ENCODE results near the gene SYNGR1. TPM values are rescaled to one million over a fixed set of nuclear protein-coding genes. Genes with fewer than 3 reads are reported as not detected.
A peak's percentile ranks its signal among the peaks of the same experiment; 100 is the strongest.

SYNGR1 gene
- polyA plus RNA-seq, 2 of the 4 experiments (the other 2 are of a cell fraction) = 6.7 to 14.5 TPM

DNA sequence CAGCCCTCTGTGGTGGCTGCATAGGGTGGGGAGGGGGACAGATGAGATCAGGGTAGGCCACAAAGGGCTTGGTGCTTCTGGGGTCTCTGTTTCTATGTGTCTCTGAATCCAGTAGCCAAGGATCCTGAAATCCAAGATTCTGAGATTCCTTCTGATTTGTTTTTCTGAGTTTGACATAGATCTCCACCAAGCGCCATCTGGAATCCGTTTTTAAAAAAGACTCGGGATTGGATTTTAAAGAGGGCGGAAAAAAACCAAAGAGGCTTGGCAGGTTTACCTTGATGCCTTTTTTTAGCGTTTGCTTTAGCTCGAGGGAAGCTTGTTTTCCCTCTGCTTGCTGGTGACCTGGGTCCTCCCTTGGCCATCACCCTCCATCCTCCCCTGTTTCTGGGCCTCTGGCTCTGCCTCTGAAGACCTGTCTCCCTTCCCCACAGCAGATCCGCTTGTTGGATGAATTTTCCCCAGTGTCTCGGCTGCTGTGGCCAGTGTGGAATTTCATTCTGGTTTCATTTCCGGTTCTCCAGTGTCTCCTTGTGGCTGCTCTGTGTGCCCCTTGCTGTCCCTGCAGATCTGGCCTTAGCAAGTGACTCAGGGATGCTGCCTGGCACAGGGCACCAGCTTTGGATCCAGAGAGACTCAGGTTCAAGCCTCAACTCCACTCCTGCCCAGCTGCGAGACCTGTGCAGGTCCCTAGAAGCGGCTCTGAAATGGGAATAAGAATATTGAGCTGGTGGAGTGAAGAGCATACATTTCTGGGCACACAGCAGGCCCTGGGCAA lies 15.1 kb downstream of the SYNGR1 start:
- Histone ChIP-seq H3K27ac (no peak overlapping the region), H3K4me1 (no peaks in the 10 kb centered on the region), H3K9me3 (no peaks in the 10 kb centered on the region), H3K4me2 (no peak overlapping the region), H3K4me3 (no peak overlapping the region)
- ATAC-seq (0 out of 6 replicates have a peak, but pooled peaks of 1 of the 2 experiments have one; percentile 25), DNase-seq (ENCODE audit: low read depth in 1 of 2, low spot score in 1 of 2) (no peak), FAIRE-seq (no peak)
- CTCF ChIA-PET = interaction anchor here (0.6 to 1.5 kb wide), 4 partner anchors 9 to 50 kb away, joined by 3 to 6 read pairs (median 3); no protein-coding TSS in a partner anchor
- TF ChIP-seq NFE2L2 (conservative IDR thresholded peaks at IDR 0.05; ENCODE audit: low read length) (no peak), EHMT2 (IDR thresholded peaks at IDR 0.05; ENCODE audit: low read depth) (no peak), RARB (CRISPR knock-in tag; IDR thresholded peaks at IDR 0.05) (no peak), HOXA7 (CRISPR knock-in tag; IDR thresholded peaks at IDR 0.05) (no peak), EHF (CRISPR knock-in tag; IDR thresholded peaks at IDR 0.05) (no peak), ZSCAN20 (CRISPR knock-in tag; IDR thresholded peaks at IDR 0.05) (no peak), PHF8 (IDR thresholded peaks at IDR 0.05; ENCODE audit: borderline replicate concordance, low read depth) (no peak), MAFK (IDR thresholded peaks at IDR 0.05; ENCODE audit: partially characterized antibody) (no peak), RCOR1 (IDR thresholded peaks at IDR 0.05; ENCODE audit: low read depth, low read length) (no peak), CBX8 (IDR thresholded peaks at IDR 0.05) (no peak), SMC3 (IDR thresholded peaks at IDR 0.05) (no peak), HES2 (IDR thresholded peaks at IDR 0.05) (no peak)
- TF ChIP-seq, protein P1, sequence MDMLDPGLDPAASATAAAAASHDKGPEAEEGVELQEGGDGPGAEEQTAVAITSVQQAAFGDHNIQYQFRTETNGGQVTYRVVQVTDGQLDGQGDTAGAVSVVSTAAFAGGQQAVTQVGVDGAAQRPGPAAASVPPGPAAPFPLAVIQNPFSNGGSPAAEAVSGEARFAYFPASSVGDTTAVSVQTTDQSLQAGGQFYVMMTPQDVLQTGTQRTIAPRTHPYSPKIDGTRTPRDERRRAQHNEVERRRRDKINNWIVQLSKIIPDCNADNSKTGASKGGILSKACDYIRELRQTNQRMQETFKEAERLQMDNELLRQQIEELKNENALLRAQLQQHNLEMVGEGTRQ (IDR thresholded peaks at IDR 0.05) = no peak
- POLR2A ChIA-PET = no interaction called here
- 84% methylated on average over 11 of the region's 11 CpGs for WGBS (ENCODE audit: missing lambda C conversion rate)

DNA sequence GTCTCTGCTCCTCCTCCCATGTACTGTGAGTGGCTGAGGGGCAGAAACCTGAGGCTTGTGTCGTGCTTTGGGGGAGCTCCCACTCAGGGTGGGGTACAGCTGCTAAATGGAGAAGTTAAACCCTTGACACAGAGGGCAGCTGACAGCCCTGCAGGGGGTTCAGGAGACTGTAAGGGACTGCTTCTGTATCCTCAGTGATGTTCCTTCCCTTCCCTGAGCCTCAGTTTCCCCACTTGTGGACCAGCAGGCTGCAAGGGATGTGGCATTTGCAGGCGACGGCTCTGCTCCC lies 15.6 kb downstream of the SYNGR1 start:
- no peak for FAIRE-seq
- POLR2A ChIA-PET = no interaction called here
- Histone ChIP-seq H3K27ac (no peak overlapping the region), H3K4me3 (no peak overlapping the region), H3K4me1 (no peaks in the 10 kb centered on the region), H3K4me2 (no peak overlapping the region), H3K9me3 (no peaks in the 10 kb centered on the region)
- DNase-seq (ENCODE audit: low read depth in 1 of 2, low spot score in 1 of 2) = no peak
- TF ChIP-seq, protein P2, sequence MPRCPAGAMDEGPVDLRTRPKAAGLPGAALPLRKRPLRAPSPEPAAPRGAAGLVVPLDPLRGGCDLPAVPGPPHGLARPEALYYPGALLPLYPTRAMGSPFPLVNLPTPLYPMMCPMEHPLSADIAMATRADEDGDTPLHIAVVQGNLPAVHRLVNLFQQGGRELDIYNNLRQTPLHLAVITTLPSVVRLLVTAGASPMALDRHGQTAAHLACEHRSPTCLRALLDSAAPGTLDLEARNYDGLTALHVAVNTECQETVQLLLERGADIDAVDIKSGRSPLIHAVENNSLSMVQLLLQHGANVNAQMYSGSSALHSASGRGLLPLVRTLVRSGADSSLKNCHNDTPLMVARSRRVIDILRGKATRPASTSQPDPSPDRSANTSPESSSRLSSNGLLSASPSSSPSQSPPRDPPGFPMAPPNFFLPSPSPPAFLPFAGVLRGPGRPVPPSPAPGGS (IDR thresholded peaks at IDR 0.05) = no peak
- TF ChIP-seq ESRRA (IDR thresholded peaks at IDR 0.05; ENCODE audit: borderline replicate concordance, low read length) (no peak), KDM5A (IDR thresholded peaks at IDR 0.05) (no peak), EHMT2 (IDR thresholded peaks at IDR 0.05; ENCODE audit: low read depth) (no peak), HDAC2 (IDR thresholded peaks at IDR 0.05) (no peak), RFX5 (IDR thresholded peaks at IDR 0.05) (no peak), EP300 (IDR thresholded peaks at IDR 0.05) (no peak), RCOR1 (IDR thresholded peaks at IDR 0.05; ENCODE audit: low read depth, low read length) (no peak), BHLHE40 (IDR thresholded peaks at IDR 0.05; ENCODE audit: low read depth, low read length) (no peak), JUNB (IDR thresholded peaks at IDR 0.05) (no peak), MYC (IDR thresholded peaks at IDR 0.05; ENCODE audit: borderline replicate concordance, low read length) (no peak), ZSCAN20 (CRISPR knock-in tag; IDR thresholded peaks at IDR 0.05) (no peak)
- CTCF ChIA-PET = interaction anchor here (1.1 to 1.5 kb wide), 2 partner anchors 9 to 50 kb away, joined by 3 to 6 read pairs; no protein-coding TSS in a partner anchor
- WGBS (ENCODE audit: missing lambda C conversion rate) = 90% methylated on average over 3 of the region's 3 CpGs
- ATAC-seq = no peak

DNA sequence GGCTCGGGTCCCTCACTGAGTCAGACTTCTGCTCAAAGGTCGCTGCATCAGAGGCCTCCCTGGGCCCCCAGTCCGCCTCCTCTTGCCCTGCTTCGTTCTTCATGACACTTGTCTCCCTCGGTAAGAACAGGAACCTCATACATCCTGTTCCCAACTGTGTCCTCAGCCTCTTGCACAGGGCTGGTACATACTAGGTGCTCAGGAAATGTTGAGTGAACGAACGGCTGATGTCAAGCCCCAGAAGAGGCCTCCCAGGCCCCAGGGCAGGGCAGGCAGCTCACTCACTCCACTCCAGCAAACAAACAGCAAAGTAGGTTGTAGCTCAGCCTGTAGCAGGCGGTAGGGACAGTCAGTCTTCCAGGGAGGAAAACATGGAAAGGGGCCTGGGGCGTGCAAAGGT lies 17.2 kb downstream of the SYNGR1 start:
- DNase-seq (ENCODE audit: low read depth in 1 of 2, low spot score in 1 of 2) (no peak), ATAC-seq (no peak), FAIRE-seq (no peak)
- no peaks in the 10 kb centered on the region for H3K4me1 ChIP-seq
- WGBS (ENCODE audit: missing lambda C conversion rate) = 78% methylated on average over 6 of the region's 9 CpGs
- H3K4me3 ChIP-seq = no peak overlapping the region
- no peaks in the 10 kb centered on the region for H3K9me3 ChIP-seq
- ChIA-PET CTCF (interaction anchor here (0.5 kb wide), 1 partner anchor 23 kb away, joined by 5 read pairs; no protein-coding TSS in a partner anchor), POLR2A (no interaction called here)
- no peak overlapping the region for H3K4me2 ChIP-seq
- H3K27ac ChIP-seq = no peak overlapping the region
- no peak for TF ChIP-seq NPAS2 (CRISPR knock-in tag; IDR thresholded peaks at IDR 0.05; ENCODE audit: borderline replicate concordance)
- TF ChIP-seq, protein P2 (IDR thresholded peaks at IDR 0.05) = no peak
- no peak for TF ChIP-seq EHMT2 (IDR thresholded peaks at IDR 0.05; ENCODE audit: low read depth)
- no peak for TF ChIP-seq HES2 (IDR thresholded peaks at IDR 0.05)
- TF ChIP-seq RAD21 (conservative IDR thresholded peaks at IDR 0.05 in 1 of 2, IDR thresholded peaks at IDR 0.05 in 1 of 2) = no peak
- TF ChIP-seq MAZ (IDR thresholded peaks at IDR 0.05; ENCODE audit: borderline replicate concordance, low read depth, low read length) = no peak
- TF ChIP-seq FOSL2 (IDR thresholded peaks at IDR 0.05) = no peak
- no peak for TF ChIP-seq FOSL2 (CRISPR knock-in tag; IDR thresholded peaks at IDR 0.05)
- TF ChIP-seq POLR2A (IDR thresholded peaks at IDR 0.05; ENCODE audit: low read length) = no peak

Measured in A549 (cell line).